Hematopoietic multipotent progenitor cell treated with erythropoietin and hydrocortisone succinate and interleukin-3 and kit ligand, for 17 days (in vitro differentiated cells): Measurements from ENCODE around the gene IRF2.
"Not testable (repeated sequence)": the region's sequence is repeated elsewhere in the genome, so short reads cannot be mapped to it uniquely, and the experiment has no call there.

ENCODE experiments used
- DNase-seq: peaks from one replicate; pipeline ENCODE4 v3.0.0-alpha.2; 2015; ENCODE audit warnings: low spot score

The IRF2 gene

GRCh38 chr4:184346682-184347081 is 127.7 kb downstream of the IRF2 start:
- no peak for DNase-seq

- DNase-seq, result not testable (repeated sequence)
Observed at GRCh38 chr4:184346273-184346672, 128.1 kb downstream of the IRF2 start.

- DNase-seq, result no peak
Observed at GRCh38 chr4:184345573-184345922, 128.8 kb downstream of the IRF2 start.

- DNase-seq, result no peak
Observed at GRCh38 chr4:184344899-184345572, 129.3 kb downstream of the IRF2 start.

- no peak for DNase-seq
Observed at GRCh38 chr4:184344435-184344834, 129.9 kb downstream of the IRF2 start.

- DNase-seq, result peak; percentile 54
Observed at GRCh38 chr4:184343502-184344177, 130.7 kb downstream of the IRF2 start.

GRCh38 chr4:184342857-184343237 is 131.5 kb downstream of the IRF2 start:
- DNase-seq, result not testable (repeated sequence)

- DNase-seq, result no peak
Observed at GRCh38 chr4:184342167-184342856, 132.0 kb downstream of the IRF2 start.

- not testable (repeated sequence) for DNase-seq
Observed at GRCh38 chr4:184339398-184340193, 134.8 kb downstream of the IRF2 start.

GRCh38 chr4:184337907-184338306 is 136.4 kb downstream of the IRF2 start:
- no peak for DNase-seq
